HG03575 (cell line): ENCODE data around the gene FCAR.
"Not testable (repeated sequence)": the region's sequence is repeated elsewhere in the genome, so short reads cannot be mapped to it uniquely, and the experiment has no call there.

Experiments
- ATAC-seq: cut with Tn5 transposase; IDR thresholded peaks from one replicate; pipeline ENCODE4 v1.9.1; 2021; ENCODE audit not compliant: unreplicated experiment, insufficient number of reproducible peaks, low FRiP score; ENCODE audit errors: extremely low read depth

FCAR gene

GRCh38 chr19:54888239-54888638 lies 14.2 kb downstream of the FCAR start:
- no peak for ATAC-seq

DNA sequence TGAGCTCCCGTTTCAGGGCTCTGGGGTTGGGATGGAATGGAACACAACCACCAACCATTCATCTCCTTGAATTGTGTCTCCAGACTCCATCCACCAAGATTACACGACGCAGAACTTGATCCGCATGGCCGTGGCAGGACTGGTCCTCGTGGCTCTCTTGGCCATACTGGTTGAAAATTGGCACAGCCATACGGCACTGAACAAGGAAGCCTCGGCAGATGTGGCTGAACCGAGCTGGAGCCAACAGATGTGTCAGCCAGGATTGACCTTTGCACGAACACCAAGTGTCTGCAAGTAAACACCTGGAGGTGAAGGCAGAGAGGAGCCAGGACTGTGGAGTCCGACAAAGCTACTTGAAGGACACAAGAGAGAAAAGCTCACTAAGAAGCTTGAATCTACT lies 15.5 kb downstream of the FCAR start:
- ATAC-seq = no peak

- no peak for ATAC-seq
Measured at GRCh38 chr19:54893406-54893805, 19.4 kb downstream of the FCAR start.

- ATAC-seq = not testable (repeated sequence)
Measured at GRCh38 chr19:54894106-54894505, 20.1 kb downstream of the FCAR start.

- ATAC-seq = no peak
Measured at GRCh38 chr19:54896036-54896435, 22.0 kb downstream of the FCAR start.

DNA sequence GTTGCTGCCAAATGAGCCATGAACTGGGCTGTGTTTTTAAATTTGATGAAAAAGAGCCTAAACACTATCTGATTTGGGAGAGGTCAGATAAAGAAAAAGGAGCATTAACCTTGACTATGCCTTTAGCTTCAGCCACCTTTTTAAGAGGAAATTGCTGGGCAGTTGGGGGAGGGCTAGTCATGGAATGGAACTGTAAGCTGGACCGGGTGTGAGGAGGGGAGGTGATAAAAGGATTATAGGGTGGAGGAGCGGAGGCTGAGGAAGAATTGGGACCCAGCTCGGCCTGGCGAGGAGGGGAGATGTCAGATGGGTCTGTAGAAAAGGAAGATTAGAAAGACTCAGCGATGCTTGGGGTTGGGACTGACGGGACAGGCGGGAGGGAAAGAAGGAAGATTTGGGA lies 24.6 kb downstream of the FCAR start:
- ATAC-seq = not testable (repeated sequence)

DNA sequence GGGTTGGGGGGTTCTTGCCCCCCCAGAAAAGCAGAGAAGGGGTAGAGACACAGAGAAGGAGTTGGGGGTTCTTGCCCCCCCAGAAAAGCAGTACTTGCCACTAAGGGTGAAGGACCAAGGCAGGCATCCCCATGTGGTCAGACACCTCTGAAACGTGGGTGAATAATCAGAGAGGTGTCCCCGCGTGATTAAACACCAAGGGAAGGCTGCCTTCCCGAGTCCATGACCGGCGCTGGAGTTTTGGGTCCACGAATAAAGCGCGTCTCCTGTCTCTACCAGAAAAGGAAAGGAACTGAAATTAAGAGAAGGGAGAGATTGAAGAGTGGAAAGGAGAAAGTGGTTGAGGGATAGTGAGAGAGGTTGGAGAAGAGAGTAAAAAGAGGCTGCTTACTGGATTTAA lies 25.6 kb downstream of the FCAR start:
- ATAC-seq = not testable (repeated sequence)

DNA sequence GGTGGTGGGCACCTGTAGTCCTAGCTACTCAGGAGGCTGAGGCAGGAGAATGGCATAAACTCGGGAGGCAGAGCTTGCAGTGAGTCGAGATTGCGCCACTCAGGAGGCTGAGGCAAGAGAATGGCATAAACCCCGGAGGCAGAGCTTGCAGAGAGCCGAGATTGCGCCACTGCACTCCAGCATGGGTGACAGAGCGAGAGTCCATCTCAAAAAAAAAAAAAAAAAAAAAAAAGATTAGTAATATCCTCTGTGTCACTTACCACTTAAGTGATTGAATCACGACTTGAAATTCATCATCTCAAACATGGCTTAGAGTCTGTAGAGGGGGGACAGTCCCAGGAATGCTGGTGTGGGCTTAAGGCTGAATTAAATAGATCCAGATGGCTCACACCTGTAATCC lies 27.1 kb downstream of the FCAR start:
- ATAC-seq = not testable (repeated sequence)

DNA sequence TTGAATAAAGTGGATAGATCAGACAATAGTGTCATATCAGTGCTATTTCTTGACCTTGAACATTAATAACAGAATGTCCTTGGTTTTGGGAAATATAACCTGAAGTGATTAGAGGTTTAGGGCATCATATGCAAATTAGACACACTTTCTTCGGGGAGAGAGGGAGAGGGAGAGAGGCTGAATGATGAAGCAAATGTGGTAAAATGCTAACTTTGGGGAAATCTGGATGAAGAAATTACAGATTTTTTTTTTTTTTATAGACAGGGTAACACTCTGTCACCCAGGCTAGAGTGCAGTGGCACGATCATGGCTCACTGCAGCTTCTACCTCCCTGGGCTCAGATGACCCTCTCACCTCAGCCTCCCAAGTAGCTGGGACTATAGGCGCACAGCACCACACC lies 28.0 kb downstream of the FCAR start:
- no peak for ATAC-seq

- ATAC-seq = no peak
Measured at GRCh38 chr19:54903303-54903702, 29.3 kb downstream of the FCAR start.

- not testable (repeated sequence) for ATAC-seq
Measured at GRCh38 chr19:54904261-54904660, 30.2 kb downstream of the FCAR start.

DNA sequence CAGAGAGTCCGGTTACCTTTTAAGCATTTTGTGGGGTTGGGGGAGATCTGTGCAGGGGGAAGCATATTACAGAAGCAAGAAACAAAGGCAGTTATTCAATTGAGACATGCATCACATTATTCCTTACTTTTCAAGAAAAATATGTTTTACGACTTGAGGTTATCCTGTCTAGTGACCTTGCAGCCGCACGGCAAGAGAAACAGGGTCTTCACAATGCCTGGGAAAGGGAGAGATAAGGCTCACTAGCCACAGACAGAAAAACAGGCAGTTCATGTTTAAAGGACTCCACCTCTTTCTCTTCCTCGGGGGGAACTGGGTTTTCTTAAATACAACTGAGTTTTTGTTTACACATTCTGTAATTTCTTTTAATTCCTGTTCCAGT lies 31.4 kb downstream of the FCAR start:
- no peak for ATAC-seq

DNA sequence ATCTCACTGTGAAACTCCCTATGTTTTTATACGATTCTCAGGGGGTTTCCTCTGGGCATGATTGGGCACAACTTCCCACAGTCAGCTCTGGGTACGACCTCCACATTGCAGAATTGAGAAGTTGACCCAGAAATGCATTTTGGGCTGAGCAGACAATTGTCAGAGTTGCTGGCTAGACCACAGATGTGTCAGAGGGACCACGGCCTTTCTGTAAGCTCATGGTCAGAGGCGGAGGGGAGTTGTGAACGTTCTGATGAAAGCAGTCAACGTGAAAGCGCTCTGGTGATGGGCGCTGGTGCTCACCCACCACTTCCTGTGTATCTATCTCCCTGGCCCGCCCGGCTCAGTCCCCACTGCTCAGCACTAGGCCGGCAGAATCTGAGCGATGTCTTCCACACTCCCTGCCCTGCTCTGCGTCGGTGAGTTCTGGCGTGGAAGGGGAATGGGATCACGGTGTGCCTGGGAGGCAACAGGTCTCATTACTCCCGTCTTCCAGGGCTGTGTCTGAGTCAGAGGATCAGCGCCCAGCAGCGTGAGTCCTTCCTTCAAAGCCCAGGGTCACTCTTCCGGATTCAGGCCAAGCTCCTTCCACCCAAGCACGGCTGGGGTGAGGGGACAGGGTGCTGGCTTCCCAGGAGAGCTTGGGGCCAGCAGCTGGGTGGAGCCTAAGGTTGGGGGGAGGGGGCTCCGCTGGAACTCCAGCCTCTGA lies 31.9 kb downstream of the FCAR start, which contains the start of gene NCR1:
TSS of gene NCR1 (plus strand) at position 346 of the 709 bp plus-strand sequence. CDS start at position 386, 40 bp downstream.
- no peak for ATAC-seq

DNA sequence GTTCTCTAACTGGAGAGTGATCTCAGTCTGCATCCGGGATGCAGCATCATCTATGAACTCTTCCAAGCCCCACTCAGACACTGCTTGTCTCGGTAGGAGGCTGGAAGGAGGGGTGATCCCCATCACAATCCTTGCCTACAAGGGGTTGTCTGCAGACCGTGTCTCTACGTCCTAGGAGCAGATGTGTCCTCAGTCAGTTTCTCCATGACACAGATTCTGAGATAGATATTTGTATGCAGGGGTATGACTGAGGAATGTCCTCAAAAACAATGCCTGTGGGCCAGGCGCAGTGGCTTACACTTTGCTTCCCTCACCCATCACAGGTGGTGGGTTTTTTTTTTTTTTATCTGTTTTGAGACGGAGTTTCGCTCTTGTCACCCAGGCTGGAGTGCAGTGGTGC lies 32.8 kb downstream of the FCAR start:
- no peak for ATAC-seq

GRCh38 chr19:54907899-54908298 lies 33.9 kb downstream of the FCAR start:
- not testable (repeated sequence) for ATAC-seq

DNA sequence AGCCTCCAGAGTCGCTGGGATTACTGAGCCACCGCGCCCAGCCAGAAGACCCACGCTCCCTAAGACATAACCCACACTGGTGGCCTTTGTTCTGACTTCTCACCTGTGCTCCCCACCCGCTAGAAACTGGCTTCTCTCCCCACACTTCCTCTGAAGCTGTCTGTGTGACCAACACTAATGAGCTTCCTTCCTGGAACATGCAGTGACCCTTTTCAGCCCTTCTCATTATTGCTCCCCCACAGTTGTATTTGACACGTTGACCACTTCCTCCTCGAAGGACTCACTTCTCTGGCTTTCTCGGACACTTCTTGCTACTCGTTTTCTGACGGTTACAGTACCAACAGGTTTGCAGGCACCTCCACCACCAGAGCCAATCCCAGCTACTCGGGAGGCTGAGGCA lies 42.8 kb downstream of the FCAR start:
- ATAC-seq = no peak

GRCh38 chr19:54918499-54918898 lies 44.5 kb downstream of the FCAR start:
- no peak for ATAC-seq

GRCh38 chr19:54919646-54920563 lies 45.9 kb downstream of the FCAR start:
- not testable (repeated sequence) for ATAC-seq

DNA sequence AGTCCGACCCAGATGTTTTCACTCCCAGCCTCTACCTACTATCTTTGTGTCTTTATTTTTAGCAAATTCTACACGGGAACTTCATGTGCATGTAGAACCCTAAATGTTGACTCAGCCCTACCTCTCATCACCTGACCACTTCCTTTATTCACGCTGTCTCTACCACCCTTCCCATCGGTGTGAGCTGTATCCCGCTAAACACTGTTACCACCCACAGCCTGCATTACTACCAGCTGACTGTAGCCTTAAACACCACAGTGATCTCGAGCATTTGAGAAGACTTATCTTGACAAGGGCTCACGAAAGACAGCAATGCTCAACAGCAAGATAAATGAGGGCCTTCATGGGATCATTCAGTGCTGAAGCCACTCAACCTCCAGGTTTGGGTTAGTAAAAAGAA lies 47.0 kb downstream of the FCAR start:
- no peak for ATAC-seq

- ATAC-seq = no peak
Measured at GRCh38 chr19:54923276-54923675, 49.2 kb downstream of the FCAR start.
